ENCODE measurements around the gene CABP7.
A peak's percentile ranks its signal among the peaks of the same experiment; 100 is the strongest.

The CABP7 gene

DNA sequence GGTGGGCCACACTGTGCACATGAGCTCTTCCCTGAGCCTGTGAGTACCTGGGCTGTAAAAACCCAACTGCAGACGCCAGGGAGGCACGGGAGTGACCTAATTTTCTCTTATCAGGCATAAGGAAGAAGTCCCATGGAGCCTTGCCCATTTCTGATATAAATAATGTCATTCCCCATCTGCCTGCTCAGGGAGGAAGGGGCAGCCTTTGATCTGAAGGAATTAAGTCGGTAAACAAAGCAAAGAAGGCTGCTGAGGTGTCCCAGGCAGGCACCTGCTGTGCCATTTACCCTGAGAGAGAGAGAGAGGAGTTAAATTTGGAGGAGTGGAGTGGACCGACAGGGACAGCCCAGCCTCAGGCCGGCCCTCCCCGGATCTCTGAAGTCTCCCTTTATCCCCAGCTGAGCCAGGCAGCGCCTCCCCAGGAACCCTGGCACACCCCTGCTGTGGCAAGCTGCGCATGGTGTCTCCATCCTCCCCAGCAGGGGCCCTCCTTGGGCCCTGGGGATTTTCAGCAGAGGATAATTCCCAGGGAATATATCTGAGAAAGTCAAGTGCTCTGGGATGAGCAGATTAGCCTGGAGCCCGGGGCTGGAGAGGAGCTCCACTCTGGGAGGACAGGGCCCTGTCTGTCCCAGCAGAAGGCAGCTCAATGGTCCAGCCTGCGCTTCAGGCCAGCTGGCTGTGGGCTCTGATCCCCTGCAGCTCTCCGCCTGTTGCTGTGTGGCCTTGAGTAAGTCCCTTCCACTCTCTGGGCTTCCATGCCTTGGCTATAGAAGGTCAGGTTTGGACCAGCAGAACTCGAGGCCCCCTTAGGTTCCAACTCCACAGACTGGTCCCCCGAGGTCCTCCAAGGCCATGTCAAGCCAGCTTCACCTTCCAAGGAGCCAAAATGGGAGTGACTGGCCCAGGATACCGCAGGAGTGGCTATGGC lies 17.5 kb upstream of the CABP7 start:
- no peak for DNase-seq (ENCODE audit: low spot score)

DNA sequence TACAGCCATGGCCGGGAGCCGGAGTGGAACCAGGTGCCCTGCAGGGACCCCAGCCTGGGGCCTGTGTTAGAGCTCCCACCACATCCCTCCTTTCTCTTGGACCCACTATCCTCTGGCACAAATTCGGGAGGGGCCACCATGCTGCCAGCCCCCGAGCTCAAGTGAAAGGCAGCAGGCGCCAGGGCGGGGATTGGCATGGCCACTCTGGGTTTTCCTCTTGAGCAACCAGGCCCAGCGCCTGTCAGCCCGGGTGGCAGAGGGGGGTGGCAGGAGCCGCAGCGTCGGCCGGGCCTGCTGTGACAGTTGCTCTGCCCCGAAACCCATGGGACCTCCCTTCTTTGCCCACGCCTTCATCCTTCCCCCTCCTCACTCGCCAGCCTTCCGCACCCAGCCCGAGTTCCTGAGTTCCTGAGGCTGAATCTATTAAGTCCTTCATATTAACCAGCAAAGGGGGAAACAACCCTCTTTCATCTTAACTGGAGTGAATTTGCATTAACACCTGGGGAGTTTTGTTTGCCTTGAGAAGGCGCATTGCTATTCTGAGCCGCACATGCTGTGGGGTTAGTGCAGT lies 16.8 kb upstream of the CABP7 start:
- DNase-seq (ENCODE audit: low spot score), result no peak

DNA sequence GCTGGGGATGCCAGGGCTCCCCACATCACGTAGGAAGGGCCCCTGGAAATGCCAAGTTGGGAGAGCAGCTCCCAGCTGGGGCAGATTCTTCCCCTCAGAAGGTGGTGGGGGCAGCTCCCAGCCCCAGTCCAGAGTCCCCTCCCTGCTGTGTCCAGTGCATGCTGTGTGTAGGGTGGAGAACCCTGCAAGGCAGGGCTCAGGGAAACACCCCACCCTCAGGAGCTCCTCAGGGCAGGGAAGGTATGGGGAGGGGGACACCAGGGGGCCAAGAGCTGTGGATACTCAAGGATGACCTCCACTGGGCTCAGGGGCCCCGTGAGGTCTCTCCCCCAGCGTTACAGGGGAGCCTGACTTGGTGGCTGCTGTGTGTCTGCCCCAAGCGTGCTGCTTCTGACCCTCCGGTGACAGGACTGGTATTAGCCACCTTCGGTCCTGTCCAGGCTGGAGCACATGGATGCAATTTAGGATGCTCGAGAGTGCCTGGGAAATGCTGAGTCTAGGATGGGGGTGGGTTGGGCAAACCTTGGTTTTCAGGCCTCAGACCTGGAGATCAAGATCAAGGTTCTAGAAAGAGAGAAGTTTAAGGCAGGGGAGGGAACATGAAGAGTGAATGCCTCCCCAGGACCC lies 16.1 kb upstream of the CABP7 start:
- DNase-seq (ENCODE audit: low spot score), result no peak

DNA sequence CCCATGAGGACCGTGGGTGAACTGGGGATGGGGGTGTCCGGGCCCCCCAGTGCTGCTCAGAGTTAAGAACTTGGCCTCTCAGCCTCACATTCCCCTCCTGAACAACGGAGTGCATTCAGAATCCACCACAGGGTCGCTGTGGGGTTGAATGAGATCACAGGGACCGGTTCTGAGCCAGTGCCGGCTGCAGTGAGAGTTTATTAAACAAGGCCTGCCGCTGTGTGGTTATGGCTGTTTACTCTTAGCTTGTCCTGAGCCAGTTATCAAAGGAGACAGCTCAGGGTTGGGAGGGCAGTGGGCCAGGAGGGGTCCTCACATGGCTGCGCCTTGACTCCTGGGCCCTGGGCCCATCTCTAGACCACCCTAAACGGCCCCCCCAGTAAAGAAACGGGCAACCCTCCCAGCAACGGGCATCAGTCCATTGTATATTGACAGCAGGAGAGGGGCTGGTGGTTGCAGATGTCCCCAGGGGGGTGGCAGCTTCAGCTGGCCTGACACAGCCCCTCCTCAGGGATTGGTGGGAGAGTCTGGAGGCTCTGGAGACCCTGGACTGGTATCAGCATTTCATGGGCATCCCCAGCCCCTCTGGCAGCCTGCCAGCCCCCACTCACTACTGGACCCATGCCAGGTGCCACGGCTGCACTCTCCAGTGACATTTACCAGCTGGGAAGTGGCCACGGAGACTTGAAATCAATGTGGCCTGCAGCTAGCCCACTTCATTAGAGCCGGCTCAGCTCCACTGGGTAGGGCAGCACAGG lies 15.1 kb upstream of the CABP7 start:
- no peak for DNase-seq (ENCODE audit: low spot score)

DNA sequence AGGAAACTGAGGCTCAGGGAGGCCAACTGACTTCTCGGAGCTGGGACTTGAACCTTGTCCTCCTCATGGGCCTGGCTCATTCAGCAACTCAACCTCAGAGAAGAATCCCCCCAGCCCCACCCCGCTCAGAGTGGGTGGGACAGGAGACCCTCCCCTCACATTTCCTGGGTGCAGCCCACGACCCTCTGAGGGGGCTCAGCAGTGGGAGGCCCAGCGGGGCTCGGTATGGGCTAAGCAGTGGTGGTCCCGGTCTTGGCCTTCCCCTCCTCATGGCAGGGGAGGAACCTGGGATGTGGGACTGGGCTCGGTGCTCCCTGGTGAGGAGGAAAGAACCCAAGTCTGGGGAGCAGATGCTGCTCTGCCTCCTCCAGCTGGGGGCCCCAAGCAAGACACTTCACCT lies 14.2 kb upstream of the CABP7 start:
- DNase-seq (ENCODE audit: low spot score), result no peak

DNA sequence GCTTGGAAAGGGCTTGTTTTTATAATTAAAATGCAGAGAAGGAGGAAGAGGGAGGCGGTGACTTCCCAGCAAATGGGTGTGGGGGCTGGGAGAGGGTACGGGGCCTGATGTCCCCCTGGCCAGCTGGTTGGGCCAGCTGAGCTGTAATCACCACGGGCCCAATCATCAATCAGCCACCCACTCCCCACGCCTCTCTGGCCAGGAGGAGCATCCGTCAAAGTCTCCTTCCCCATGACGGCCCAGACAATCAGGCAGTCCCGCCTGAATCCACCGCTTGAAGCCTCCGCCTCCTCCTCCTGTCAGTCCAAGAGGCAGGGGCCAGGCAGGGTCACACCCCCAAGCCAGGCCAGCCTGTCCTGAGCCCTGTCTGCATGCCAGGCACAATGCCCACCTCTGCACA lies 13.3 kb upstream of the CABP7 start:
- DNase-seq (ENCODE audit: low spot score), result no peak

DNA sequence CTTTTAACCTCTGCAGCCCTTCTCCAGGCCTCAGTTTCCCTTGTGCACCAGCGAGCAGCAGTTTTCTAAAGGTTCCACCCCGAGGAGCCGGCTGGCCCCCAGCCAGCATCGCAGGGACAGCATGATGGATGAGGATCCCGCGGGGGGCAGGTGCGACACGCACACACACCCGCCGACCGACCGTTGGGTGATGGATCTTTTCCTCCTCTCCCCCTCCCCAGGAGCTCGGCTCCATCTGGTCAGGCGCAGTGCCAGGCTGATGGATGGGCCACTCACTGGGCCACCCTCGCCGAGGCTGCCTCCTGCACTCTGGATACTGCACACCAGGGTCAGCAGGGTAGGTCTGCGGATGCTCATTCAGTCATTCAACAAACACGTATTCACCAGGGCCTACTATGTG lies 12.8 kb upstream of the CABP7 start:
- no peak for DNase-seq (ENCODE audit: low spot score)

DNA sequence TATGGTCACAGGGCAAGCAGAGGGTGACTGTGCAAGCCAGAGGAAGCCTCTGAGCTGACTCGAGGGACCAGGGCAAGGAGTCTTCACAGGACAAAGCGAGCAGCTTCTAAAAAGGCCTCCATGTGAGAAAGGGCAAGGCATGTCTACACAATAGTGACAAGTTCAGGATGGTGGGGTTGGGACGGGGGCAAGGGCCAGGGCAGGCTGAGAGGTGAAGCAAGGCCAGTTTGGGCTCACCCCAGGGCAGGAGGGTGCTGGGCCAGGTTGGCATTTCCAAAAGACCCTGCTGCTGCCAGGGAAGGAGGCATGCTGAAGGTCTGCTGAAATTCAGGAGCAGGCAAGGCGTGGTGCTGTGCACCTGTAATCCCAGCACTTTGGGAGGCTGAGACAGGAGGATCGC lies 12.3 kb upstream of the CABP7 start:
- DNase-seq (ENCODE audit: low spot score), result no peak

DNA sequence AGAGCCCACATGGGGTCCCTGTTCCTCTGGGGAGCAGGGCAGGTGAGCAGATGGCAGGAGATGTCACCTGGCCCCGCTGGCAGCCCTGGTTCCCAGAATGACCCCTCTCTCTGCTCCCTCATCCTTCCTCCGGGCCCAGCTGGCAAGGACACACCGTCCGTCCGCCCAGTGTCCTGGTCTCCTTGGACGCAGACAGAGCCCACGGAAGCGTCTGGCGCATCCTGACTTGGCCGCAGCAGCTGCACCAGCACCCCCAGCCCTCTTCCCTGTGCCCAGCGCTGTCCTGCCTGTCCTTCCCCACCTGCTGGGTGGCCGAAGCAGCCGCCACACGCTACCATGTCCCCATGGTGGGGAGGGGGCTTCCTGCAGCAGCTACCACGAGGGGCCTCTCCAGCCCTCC lies 9.6 kb upstream of the CABP7 start:
- no peak for DNase-seq (ENCODE audit: low spot score)

DNA sequence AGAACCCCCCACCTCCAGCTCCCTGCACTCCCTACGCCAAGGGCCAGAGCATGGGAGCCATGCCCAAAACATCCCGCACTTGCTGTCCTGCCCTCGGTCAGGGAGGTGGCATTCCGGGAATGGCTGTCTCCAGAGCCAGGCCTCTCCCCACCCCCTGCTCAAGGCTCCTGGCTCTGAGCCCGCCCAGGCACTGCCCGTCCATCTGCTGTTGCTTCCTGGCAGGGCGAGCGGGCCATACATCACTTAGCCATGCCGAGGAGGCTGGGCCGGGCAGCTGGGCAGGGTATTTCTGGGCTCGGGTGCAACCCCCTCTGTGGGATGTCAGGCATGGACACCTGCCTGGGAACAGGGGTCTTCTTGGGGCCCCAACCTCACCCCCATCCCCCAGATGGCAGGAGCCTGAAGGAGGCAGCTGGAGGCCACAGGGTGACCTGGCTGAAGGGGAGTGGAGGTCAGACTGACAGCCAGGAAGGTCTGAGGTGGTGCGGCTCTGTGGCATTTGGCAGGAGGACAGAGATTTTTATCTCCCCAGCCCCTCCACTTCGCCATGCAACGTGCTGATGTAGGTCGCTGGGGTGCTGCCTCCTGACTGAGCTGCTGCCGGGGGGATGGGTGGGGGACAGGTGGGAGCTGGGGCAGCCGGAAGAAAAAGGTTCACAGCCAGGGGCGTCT lies 8.7 kb upstream of the CABP7 start:
- no peak for DNase-seq (ENCODE audit: low spot score)

DNA sequence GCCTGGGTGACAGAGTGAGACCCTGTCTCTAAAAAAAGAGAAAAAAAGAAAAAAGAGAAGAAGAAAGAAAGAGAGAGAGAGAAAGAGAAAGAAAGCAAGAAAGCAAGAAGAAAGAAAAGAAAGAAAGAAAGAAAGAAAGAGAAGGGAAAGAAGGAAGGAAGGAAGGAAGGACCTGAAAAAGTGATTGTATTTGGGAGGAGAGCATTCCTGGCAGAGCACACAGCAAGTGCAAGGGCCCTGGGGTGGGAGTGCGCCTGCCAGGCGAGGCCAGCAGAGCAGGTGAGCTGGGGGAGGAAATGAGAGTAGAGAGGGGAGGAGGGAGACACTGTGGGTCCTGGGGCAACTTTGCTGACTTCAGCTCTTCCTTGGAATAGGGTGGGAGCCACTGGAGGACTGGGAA lies 7.7 kb upstream of the CABP7 start:
- no peak for DNase-seq (ENCODE audit: low spot score)

DNA sequence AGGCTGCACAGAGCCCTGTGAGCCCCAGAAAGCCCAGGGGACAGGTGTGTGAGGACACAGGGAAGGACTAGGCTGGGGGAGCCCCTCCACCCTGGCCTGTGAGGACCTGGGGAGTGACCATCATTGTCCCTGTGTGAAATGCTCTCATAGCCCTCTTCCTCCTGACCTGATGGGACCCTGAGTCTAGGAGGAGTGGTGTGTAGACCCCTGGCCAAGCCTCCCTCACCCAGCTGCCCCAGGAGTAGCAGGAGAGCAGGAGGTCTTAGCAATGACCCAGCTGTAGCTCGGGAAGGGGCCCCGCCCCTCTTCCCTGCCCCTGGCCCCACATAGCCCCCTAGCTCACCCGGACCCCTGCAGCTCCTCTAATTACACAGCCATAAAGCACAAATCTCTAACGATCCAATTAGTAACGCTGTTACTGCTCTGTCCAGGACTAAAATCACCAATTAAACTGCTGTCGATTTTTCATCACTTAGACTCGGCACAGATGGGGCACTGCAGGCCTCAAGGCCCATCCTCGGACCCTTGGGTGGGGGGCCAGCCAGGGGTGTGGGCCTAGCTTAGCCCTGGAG lies 6.6 kb upstream of the CABP7 start:
- DNase-seq (ENCODE audit: low spot score), result no peak

DNA sequence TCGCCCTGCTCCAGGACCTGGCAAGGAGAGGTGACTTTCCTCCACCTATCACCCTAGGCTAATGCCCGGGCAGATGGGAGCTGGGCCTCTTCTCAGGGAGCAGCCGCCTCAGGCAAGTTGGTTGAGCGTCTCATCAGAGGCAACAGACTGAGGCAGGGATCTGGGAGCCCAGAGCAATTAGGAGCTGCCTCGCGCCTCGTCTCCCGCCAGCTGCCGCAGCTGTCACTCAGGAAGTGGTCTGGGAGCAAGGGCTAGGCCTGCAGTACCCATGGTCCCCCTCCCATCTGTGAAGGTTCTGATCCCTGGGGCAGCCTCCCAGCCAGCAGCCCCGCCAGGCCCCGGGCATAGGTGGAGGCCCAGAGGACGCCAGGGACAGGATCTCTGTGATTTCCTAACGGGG lies 4.6 kb upstream of the CABP7 start:
- no peak for DNase-seq (ENCODE audit: low spot score)

DNA sequence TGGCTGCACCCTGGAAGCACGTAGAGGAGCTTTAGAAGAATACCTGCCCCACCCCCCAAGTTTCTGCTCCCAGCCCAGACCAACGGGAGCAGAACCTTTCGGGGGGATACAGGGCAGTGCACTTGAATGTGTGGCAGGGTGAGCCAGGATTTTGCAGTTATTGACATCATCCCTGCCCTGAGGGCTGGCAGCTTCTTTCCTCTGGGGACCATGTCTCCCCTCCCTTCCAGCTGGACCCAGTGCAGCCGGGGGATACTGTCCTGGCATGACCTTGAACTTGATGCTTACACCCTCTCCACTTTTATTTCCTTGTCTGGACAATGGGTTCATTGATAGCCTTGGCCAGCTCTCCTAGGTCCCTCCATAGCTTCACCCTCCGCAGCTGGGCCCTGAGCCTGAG lies 4.1 kb upstream of the CABP7 start:
- DNase-seq (ENCODE audit: low spot score), result no peak

DNA sequence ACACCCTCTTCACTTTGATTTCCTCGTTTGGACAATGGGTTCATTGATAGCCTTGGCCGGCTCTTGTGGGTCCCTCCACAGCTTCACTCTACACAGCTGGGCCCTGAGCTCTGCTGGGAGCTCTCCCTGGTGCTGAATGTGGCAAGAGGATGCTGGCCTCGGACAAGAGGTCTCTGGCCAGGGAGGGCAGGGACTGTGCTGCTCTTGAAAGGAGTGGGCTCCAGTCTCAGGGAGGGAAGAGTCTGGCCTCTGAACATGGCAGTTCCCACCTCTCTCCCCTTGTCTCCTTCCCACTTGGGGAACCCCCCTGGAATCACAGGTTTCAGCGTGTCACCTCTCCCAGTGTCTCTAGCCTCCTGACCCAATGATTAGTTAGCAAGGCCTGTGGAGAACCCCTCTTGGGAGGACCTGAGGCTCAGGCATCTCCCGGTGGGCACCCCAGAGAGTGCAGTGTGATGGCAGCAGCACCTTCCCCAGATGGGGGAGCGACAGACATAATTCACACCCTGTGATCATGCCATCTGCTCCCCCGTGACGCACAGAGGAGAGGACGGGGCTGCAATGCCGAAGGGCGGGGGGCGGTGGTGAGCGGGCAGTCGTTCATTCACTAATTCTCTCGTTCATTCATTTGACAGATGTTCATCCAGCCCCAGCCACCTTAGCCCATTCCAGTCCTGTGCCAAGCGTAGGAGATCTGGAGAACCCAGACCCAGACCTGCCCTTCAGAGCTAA lies 2.8 kb upstream of the CABP7 start:
- peak; percentile 90 for DNase-seq (ENCODE audit: low spot score)

DNA sequence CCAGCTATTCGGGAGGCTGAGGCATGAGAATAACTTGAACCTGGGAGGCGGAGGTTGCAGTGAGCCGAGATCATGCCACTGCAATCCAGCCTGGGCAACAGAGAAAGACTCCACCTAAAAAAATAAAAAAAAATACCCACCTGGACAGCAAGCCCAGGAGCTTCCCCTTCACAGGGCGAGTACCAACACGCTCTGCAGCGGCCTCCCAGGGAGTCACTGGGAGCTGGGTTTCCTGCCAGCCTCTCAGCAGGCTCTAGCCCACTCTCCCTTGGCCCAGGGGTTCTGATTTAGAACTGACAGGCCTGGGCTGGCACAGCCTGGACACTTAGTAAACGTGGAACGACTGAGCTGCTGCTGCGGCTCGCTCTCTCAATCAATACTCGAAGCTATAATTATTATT lies 2.0 kb upstream of the CABP7 start:
- no peak for DNase-seq (ENCODE audit: low spot score)

DNA sequence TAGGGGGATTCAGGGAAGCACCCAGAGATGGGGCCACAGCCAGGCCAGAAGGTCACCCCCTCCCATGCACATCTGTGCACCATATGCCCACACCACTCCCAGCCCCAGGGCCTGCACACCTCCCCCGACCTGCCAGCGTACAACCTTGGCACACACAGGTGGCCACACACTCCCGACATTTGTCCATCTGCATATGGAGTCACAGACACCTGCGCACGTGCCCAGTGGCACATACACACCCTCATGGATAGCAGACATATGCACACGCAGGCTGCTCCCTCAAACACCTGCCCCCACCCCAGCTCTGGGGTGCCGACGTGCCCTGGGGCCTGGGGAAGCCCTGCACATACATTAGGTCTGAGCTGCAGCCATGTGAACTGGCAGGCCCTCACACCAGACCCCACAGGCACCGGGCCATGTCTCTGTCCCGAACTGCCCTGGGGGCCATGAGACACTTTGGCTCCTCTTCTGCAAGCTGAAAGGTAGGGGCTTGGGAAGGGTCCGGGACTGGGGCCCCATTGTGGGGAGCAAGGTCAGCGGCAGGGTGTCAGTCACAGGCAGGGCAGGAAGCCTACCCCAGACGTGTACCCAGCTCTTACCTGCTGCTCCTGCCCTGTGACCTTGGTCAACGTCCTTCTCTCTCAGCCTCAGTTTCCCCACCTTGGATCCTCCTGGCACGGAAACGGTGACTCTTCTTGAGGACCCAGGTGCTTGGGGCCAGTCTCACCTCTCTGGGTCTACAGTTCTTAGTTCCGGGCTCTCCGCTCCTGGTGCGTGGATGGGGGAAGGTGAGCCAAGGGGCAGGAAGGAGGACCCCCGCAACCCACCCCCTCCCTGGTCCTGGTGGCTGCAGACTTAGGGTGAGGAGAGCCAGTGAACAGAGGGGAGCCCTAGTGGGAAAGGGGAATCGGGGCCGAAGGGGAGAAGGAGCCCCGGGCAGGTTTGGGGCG lies 579 bp upstream of the CABP7 start:
- DNase-seq (ENCODE audit: low spot score), result no peak

DNA sequence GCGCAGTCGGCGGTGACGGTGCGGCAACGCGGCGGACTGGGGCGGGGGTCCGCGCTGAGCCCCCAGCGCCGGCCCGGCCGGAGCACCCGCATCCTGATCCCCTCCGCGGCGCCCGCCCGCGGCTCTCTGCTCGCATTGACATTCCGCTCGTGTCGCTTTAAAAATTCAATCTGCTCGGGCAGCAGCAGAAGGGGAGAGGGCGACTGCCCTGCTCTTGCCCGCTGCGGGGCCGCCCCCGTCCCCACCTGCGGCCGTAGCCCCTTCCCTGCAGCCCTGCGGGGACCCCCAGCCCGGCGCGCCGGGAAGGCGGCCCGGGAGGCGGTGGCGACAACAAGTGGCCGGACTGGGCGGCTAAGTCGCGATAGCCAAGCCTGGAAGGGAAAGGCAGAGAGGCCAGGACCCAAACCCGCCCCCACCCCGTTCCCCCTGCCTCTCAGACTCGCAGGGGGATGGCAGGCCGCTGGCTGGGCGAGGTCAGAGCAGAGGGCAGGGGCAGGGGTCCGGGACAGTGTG lies 1.1 kb downstream of the CABP7 start:
- DNase-seq (ENCODE audit: low spot score), result no peak

DNA sequence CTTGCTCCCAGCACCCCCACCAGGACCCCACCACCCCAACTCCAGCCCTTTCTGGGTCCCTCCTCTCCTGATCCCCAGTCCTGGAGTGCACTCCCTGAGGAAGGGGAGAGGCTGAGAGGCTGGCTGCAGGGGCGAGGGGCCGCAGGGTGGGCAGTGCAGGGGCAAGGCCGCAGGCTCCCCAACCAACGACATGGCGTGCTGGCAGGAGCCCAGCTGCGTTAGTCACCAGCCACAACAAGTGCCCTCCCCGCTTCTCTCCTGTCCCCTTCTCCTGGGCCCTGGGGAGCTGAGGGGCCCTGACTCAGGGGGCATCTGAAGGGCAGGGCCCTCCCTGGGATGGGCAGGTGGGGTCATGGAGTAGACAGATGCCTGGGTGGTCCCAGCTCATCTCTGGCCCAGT lies 2.3 kb downstream of the CABP7 start:
- no peak for DNase-seq (ENCODE audit: low spot score)

DNA sequence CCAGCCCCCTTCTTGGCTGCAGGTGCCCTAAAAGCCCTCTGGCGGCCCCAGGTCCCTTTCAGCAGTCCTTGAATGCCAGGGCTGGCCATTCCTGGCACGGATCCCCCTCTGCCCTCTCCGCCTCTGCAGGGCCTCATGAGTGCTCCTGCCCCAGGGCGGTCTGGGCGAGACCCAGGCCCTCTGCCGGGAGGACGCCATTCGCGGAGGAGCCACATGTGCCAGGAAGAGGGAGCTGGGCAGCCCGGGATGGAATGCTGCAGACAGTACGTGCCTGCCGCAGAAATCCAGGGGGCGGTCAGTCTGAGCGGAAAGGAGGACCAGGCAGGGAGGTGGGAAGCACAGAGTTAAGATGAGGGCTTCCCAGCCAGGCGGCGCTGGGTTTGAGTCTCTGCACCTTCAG lies 2.8 kb downstream of the CABP7 start:
- DNase-seq (ENCODE audit: low spot score), result no peak

Measured in ecto neural progenitor cell (in vitro differentiated cells).